GM21528 (cell line): ENCODE measurements around the gene AHDC1.
A peak's percentile ranks its signal among the peaks of the same experiment; 100 is the strongest.
"Not testable (repeated sequence)": the region's sequence is repeated elsewhere in the genome, so short reads cannot be mapped to it uniquely, and the experiment has no call there.

Source experiments
- ATAC-seq: cut with Tn5 transposase; IDR thresholded peaks from one replicate; pipeline ENCODE4 v1.9.1; 2021; ENCODE audit warnings: mild to moderate bottlenecking, moderate library complexity; ENCODE audit not compliant: unreplicated experiment, low FRiP score

AHDC1 gene

DNA sequence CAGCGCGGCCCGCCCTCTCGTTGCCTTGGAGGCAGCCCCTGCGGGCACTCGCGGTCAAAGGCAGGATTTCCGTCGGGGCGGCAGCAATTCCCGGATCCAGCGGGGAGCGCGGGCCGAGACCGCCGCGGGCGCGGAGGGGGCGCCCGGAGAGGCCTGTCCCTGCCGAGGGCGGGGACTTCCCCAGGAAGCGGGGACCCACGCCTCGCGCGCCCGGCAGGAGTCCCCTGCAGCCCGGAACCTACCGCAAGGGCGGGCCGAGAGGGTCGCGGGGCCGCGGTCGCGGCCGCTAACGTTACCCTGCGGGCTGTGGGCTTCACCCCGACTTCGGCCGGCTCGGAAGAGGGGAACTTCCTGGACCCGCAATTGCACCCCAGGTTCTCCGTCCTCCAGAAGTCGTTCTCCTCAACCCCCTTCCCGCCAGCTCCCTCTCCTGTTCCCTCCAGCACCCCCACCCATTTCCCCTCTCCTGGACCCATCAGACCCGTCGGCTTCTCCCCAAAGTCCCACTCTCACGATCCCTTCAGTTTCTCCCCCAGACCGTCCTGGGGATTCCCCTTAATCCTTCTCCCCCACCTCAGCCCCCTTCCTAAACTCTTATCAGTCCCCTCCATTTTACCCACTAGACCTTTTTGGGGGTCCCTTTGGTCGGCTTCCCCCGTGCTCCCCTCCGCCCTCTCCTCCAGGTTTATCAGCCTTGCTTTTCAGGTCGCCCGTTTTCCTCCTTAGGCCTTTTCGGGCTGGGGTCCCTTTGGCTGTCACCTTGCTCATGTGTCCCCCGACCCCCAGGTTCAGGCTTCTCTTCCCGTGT is 30.4 kb upstream of the AHDC1 start:
- ATAC-seq, result no peak

DNA sequence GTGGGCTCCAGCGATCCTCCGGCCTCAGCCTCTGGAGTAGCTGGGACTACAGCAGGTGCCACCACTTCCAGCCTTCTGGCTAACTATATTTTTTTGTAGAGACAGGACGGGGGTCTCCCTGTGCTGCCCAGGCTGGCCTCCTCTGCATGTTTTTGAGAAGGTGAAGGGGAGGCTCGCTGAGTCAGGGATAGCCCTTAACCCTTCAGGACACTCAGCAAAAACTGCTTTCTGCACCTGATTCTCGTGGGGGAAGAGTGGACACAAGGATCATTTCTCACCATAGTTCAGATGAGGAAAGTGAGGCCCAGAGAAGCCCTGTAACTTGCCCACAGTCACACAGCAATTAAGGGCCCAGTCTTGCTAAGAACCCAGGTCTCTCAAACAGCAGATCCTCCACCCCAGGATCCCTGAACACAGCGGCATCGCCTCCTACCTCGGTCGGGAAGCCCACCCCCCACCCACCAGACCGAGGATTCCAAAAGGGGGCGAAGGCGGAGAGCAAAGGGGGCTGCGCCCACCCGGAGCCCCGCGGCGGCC is 29.8 kb upstream of the AHDC1 start:
- no peak for ATAC-seq

DNA sequence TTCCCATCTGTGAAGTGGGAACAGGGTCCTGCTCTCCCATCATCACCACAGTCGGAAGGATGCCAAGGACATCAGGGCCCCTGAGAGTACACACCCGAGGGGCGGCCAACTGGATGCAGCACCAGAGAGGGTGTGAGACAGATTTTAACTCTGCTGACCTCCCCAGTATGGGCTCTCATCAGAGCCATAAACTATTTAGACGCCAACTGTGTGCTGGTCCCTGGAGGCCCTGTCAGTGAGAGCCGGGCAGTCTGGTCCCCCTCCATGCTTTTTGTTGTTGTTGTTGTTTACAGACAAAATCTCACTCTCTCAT is 29.3 kb upstream of the AHDC1 start:
- no peak for ATAC-seq

- ATAC-seq, result peak; percentile 41
Measured at GRCh38 chr1:27632387-27633297, 28.7 kb upstream of the AHDC1 start.

DNA sequence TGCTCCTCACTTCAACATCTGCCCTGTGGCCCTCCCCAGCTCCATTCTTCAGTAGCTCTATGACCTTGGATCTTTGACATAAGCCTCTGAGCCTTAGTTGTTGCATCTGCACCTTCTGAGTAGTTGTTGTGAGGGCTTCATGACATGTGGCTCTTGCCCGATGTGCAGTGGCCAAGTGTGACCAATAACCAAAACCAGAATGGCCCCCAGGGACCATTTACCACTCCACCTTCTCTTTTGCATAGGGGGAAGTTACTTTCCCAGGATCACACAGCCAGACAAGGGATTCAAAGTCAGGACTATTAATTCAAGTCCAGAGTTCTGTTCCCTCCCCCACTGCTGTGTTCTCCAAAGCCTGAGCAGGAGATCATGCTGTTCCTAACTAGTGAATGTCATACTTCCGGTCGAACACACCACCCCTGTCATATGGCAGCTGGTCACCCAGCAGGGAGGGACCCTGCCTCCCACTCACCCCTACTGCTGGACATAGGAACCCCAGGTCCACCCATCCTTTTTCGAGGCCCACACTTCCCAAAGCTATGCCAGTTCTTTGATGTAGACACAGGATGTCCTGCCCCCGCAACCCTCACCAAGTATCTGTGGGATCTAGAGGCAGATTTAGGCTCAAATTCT is 27.0 kb upstream of the AHDC1 start:
- ATAC-seq, result no peak

DNA sequence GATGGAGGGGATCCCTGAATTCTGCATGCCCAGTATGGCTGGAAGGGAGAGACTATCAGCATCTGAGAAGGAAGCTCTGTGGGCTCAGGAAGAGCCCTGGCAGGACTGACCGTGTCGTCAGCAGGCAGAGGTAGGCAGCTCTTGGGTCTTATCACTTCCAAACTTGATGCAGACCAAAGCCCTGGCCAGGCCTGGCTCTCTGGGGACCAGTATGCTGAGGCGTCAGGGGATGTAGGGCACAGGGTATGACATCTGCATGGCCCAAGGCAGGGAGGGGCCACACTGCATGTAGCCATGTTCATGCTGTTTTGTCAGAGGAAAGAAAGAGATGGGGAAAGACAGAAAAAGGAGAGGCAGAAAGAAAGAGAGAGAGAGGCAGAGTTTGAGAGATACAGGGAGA is 24.8 kb upstream of the AHDC1 start:
- no peak for ATAC-seq

- ATAC-seq, result not testable (repeated sequence)
Measured at GRCh38 chr1:27627733-27628132, 23.8 kb upstream of the AHDC1 start.

DNA sequence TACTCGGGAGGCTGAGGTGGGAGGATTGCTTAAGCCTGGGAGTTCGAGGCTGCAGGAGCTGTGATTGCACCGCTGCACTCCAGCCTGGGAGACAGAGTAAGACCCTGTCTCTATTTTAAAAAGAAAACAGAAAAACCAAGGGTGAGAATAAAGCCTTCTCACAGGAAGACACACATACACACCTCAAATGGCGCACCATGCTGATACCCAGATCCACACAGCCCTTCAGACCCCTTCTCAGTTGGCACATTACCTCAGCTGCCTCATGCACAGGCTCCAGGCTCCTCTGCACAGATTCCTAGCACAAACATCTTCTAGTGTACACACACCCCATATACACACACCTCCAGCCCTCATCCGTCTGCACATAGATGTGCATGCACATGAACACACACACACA is 23.1 kb upstream of the AHDC1 start:
- no peak for ATAC-seq

DNA sequence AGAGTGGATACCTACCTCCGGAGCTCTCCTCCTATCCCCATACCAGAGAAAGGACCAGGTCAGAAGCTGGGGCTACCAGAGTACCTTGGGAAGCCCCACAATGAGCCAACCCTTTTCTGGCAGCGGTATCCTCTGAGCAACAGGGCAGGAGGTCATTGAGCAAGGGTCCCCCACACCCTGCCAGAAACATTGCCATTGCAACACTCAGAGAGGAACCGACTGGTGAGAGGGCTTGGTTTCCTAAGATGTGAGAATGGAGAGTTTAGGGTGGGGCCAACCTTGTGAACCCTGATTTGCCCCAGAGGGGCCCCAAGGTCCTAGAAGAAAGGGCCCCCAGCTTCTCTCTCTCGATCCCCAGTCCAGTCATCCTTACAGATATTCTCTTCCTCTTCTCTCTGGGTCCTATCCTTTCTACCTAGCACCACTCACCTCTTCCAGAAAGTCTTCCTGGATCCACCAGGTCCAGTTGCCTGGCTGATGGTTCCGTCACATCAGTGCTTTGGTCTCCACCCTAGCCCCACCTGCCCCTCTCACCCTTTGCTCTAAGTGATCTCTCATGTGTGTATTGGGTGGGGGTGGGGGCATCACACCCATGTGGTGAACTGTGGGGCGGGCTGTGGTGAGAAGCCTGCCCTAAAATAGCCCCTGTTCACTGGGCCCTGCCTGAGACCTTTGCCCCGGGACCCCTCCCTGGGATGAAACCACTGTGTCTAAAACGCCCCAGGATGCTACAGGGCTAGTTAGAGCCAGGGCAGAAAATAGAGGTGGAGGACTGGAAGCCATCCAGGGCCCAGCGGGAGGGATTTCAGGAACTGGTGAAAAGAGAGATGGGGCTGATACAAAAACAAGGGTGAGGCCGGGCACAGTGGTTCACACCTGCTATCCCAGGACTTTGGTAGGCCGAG is 22.3 kb upstream of the AHDC1 start:
- no peak for ATAC-seq

- ATAC-seq, result no peak
Measured at GRCh38 chr1:27624467-27625178, 20.7 kb upstream of the AHDC1 start.

GRCh38 chr1:27623327-27624212 is 19.6 kb upstream of the AHDC1 start:
- no peak for ATAC-seq

DNA sequence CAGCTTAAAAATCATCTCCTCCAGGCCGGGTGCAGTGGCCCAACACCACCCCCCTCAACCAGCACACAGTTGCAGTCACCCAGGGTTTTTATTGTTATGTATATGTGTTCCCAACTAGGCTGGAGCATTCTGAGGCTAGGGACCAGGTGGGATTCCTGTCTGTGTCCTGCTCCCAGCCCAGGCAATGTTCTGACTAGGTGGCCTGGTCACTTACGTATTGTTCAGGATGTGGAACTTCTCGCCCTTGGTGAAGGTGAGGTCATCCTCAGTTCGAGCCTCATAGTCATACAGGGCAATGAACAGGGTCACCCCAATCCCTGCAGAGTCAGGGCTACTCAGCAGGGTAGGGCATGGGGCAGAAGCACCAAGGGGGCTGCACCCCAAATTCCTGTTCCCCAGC is 18.9 kb upstream of the AHDC1 start:
- ATAC-seq, result no peak

DNA sequence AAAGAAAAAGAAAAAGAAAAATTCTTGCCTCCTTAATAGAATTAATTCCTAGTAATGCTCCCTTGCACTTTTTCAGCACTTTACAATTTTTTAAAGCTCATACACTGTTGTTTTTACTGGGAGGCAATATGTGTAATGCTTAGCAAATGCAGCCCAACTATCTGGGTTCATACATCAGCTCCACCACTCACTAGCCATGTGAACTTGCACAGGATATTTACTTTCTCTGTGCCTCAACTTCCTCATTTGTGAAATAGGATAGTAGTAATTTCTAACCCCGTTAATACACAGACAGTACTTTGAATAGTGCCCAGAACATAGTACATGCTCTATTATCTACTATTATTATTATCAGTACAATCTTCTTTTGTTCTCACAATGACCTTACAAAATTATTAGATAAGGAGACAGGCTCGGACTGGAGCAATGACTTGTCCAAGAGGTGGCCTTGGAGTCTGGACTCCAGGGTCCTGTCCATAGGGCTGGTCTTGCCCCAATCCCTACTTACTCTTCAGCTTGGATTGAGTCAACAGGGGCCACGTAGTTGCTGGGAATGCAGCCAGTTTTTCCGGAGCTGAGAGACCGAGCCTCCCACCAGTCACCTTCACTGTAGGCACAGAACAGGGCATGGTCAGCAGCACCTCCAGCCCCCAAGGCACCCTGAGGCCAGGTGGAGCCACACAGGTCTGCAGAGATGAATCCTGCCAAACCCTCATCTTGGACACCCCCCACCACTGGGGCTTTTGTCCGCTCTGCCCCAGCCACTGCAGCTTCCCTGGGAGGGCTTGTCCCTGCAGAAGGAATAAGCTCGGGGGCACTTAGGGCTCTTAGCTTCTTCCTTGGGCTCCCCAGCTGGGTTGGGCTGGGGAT is 17.3 kb upstream of the AHDC1 start:
- ATAC-seq, result no peak

DNA sequence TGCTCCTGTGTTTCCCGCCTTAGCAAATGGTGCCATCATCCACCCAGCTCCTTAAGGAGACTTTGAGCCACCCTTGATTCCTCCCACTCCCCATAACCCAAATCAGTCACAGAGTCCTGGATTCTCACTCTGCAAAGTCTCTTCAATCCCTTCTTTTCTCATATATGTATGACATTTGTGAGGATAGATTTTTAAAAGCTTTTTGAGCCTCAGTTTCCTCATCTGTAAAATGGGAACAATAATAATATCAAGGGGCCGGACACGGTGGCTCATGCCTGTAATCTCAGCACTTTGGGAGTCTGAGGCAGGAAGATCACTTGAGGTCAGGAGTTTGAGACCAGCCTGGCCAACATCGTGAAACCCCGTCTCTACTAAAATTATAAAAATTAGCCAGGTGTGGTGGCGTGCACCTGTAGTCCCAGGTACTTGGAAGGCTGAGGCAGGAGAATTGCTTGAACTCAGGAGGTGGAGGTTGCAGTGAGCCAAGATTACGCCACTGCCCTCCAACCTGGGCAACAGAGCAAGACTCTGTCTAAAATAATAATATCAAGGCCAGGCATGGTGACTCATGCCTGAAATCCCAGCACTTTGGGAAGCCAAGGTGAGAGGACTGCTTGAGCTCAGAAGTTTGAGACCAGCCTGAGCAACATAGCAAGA is 16.0 kb upstream of the AHDC1 start:
- ATAC-seq, result not testable (repeated sequence)

DNA sequence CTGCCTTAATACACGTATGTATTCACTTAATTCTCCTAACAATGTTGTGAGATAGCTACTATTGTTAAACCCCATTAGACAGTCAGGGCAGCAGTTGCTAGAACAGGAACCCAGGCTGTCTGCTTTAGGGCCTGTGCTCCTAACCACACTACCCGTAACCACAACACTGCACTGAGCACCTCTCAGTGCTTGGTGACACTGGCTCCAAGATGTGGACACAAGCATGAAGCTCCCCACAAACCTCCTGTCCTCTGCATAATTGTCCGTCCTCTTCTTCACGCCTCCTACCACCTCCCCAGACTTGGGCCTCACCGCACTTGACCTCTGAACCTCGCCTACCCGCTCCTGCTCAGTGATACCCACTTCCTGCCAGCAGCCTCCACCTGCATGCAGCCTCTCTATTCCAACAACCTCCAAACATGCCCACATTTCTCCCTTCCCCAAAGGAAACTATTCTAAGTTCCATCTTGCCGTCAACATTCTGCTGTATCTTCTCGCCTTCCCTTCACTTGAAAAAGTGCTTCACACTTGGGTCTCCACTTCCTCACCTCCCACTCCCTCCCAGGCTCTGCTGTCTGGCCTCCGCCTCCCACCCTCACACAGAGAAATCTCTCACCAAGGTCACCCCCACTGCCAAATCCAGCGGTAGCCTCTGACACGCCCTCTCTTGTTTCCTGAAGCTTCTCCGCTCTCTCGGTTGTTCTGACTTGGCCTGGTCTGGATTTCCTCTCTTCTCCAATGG is 14.6 kb upstream of the AHDC1 start:
- no peak for ATAC-seq

DNA sequence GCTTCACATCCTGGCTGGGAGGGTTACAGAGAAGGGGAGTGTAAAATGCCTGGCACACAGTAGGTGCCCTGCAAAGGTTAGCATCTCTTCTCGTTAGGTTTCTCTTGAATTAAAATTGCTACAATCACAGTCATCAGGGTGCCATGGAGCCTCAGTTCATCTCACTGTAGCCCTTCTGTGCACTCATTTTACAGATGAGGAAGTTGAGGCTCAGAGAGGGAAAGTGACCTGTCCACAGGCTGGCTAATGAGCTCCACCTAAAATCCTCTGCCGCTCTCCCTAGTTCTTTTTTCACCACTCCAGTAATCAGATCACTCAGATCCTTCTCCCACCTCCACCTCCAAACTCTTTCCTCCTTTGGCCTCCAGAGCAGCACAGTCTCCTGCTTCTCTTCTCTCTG is 13.5 kb upstream of the AHDC1 start:
- ATAC-seq, result no peak
